Measurements from ENCODE around the gene PLA2G5.

The PLA2G5 gene

GRCh38 chr1:20061866-20062265 is 8.1 kb upstream of the PLA2G5 start:
- no peaks in the 10 kb centered on the region for H3K9me3 ChIP-seq (ENCODE audit: control insufficient read depth in 1 of 2, low read length in 2 of 2)
- no peaks in the 10 kb centered on the region for H3K36me3 ChIP-seq (ENCODE audit: control insufficient read depth in 1 of 2, insufficient read depth in 2 of 2, low read length in 2 of 2)
- H3K4me3 ChIP-seq (ENCODE audit: low read depth in 1 of 2, low read length in 2 of 2): no peak overlapping the region
- no peak overlapping the region for H3K27ac ChIP-seq (ENCODE audit: low read depth, low read length)
- no peaks in the 10 kb centered on the region for H3K4me1 ChIP-seq (ENCODE audit: control insufficient read depth in 1 of 2, insufficient read depth in 2 of 2, low read length in 2 of 2)
- peaks cover 0 to 2% of the 10 kb centered on the region in 2 donors for H3K27me3 ChIP-seq (ENCODE audit: control insufficient read depth in 1 of 2, insufficient read depth in 2 of 2, low read length in 2 of 2)
- H3K9ac ChIP-seq (ENCODE audit: low read depth in 1 of 2, low read length in 2 of 2): no peak overlapping the region

GRCh38 chr1:20063861-20064292 is 6.1 kb upstream of the PLA2G5 start:
- Histone ChIP-seq H3K36me3 (ENCODE audit: control insufficient read depth in 1 of 2, insufficient read depth in 2 of 2, low read length in 2 of 2) (no peaks in the 10 kb centered on the region), H3K4me1 (ENCODE audit: control insufficient read depth in 1 of 2, insufficient read depth in 2 of 2, low read length in 2 of 2) (no peaks in the 10 kb centered on the region), H3K27ac (ENCODE audit: low read depth, low read length) (no peak overlapping the region), H3K27me3 (ENCODE audit: control insufficient read depth in 1 of 2, insufficient read depth in 2 of 2, low read length in 2 of 2) (peaks cover 0 to 2% of the 10 kb centered on the region in 2 donors), H3K9me3 (ENCODE audit: control insufficient read depth in 1 of 2, low read length in 2 of 2) (no peaks in the 10 kb centered on the region), H3K4me3 (ENCODE audit: low read depth in 1 of 2, low read length in 2 of 2) (no peak overlapping the region), H3K9ac (ENCODE audit: low read depth in 1 of 2, low read length in 2 of 2) (no peak overlapping the region)

- no peak overlapping the region for H3K27ac ChIP-seq (ENCODE audit: low read depth, low read length)
- no peaks in the 10 kb centered on the region for H3K36me3 ChIP-seq (ENCODE audit: control insufficient read depth in 1 of 2, insufficient read depth in 2 of 2, low read length in 2 of 2)
- no peak overlapping the region for H3K4me3 ChIP-seq (ENCODE audit: low read depth in 1 of 2, low read length in 2 of 2)
- H3K9me3 ChIP-seq (ENCODE audit: control insufficient read depth in 1 of 2, low read length in 2 of 2): no peaks in the 10 kb centered on the region
- no peak overlapping the region for H3K9ac ChIP-seq (ENCODE audit: low read depth in 1 of 2, low read length in 2 of 2)
- H3K4me1 ChIP-seq (ENCODE audit: control insufficient read depth in 1 of 2, insufficient read depth in 2 of 2, low read length in 2 of 2): no peaks in the 10 kb centered on the region
- H3K27me3 ChIP-seq (ENCODE audit: control insufficient read depth in 1 of 2, insufficient read depth in 2 of 2, low read length in 2 of 2): peaks cover 0 to 6% of the 10 kb centered on the region in 2 donors
Observed at GRCh38 chr1:20068722-20069121, 1.3 kb upstream of the PLA2G5 start.

GRCh38 chr1:20070357-20070756 is 363 bp downstream of the PLA2G5 start:
- no peak overlapping the region for H3K9ac ChIP-seq (ENCODE audit: low read depth in 1 of 2, low read length in 2 of 2)

GRCh38 chr1:20071416-20071815 is 1.4 kb downstream of the PLA2G5 start:
- H3K9me3 ChIP-seq (ENCODE audit: control insufficient read depth in 1 of 2, low read length in 2 of 2): no peaks in the 10 kb centered on the region
- no peak overlapping the region for H3K4me3 ChIP-seq (ENCODE audit: low read depth in 1 of 2, low read length in 2 of 2)
- H3K4me1 ChIP-seq (ENCODE audit: control insufficient read depth in 1 of 2, insufficient read depth in 2 of 2, low read length in 2 of 2): no peaks in the 10 kb centered on the region
- H3K27ac ChIP-seq (ENCODE audit: low read depth, low read length): no peak overlapping the region
- peaks cover 0 to 7% of the 10 kb centered on the region in 2 donors for H3K27me3 ChIP-seq (ENCODE audit: control insufficient read depth in 1 of 2, insufficient read depth in 2 of 2, low read length in 2 of 2)
- H3K9ac ChIP-seq (ENCODE audit: low read depth in 1 of 2, low read length in 2 of 2): no peak overlapping the region
- H3K36me3 ChIP-seq (ENCODE audit: control insufficient read depth in 1 of 2, insufficient read depth in 2 of 2, low read length in 2 of 2): no peaks in the 10 kb centered on the region

More at GRCh38 chr1:20070357-20070756, 363 bp downstream of the PLA2G5 start:
- Histone ChIP-seq H3K4me1 (ENCODE audit: control insufficient read depth in 1 of 2, insufficient read depth in 2 of 2, low read length in 2 of 2) (no peaks in the 10 kb centered on the region), H3K4me3 (ENCODE audit: low read depth in 1 of 2, low read length in 2 of 2) (no peak overlapping the region), H3K9me3 (ENCODE audit: control insufficient read depth in 1 of 2, low read length in 2 of 2) (no peaks in the 10 kb centered on the region), H3K36me3 (ENCODE audit: control insufficient read depth in 1 of 2, insufficient read depth in 2 of 2, low read length in 2 of 2) (no peaks in the 10 kb centered on the region), H3K27ac (ENCODE audit: low read depth, low read length) (no peak overlapping the region), H3K27me3 (ENCODE audit: control insufficient read depth in 1 of 2, insufficient read depth in 2 of 2, low read length in 2 of 2) (peaks cover 0 to 6% of the 10 kb centered on the region in 2 donors)

- Histone ChIP-seq H3K9ac (ENCODE audit: low read depth in 1 of 2, low read length in 2 of 2) (no peak overlapping the region), H3K9me3 (ENCODE audit: control insufficient read depth in 1 of 2, low read length in 2 of 2) (no peaks in the 10 kb centered on the region), H3K4me3 (ENCODE audit: low read depth in 1 of 2, low read length in 2 of 2) (no peak overlapping the region), H3K36me3 (ENCODE audit: control insufficient read depth in 1 of 2, insufficient read depth in 2 of 2, low read length in 2 of 2) (no peaks in the 10 kb centered on the region), H3K27me3 (ENCODE audit: control insufficient read depth in 1 of 2, insufficient read depth in 2 of 2, low read length in 2 of 2) (peaks cover 0 to 7% of the 10 kb centered on the region in 2 donors), H3K27ac (ENCODE audit: low read depth, low read length) (no peak overlapping the region), H3K4me1 (ENCODE audit: control insufficient read depth in 1 of 2, insufficient read depth in 2 of 2, low read length in 2 of 2) (no peaks in the 10 kb centered on the region)
Observed at GRCh38 chr1:20072771-20073170, 2.8 kb downstream of the PLA2G5 start.

- no peak overlapping the region for H3K4me3 ChIP-seq (ENCODE audit: low read depth in 1 of 2, low read length in 2 of 2)
- peaks cover 0 to 7% of the 10 kb centered on the region in 2 donors for H3K27me3 ChIP-seq (ENCODE audit: control insufficient read depth in 1 of 2, insufficient read depth in 2 of 2, low read length in 2 of 2)
- H3K4me1 ChIP-seq (ENCODE audit: control insufficient read depth in 1 of 2, insufficient read depth in 2 of 2, low read length in 2 of 2): no peaks in the 10 kb centered on the region
- H3K9me3 ChIP-seq (ENCODE audit: control insufficient read depth in 1 of 2, low read length in 2 of 2): no peaks in the 10 kb centered on the region
- H3K36me3 ChIP-seq (ENCODE audit: control insufficient read depth in 1 of 2, insufficient read depth in 2 of 2, low read length in 2 of 2): no peaks in the 10 kb centered on the region
- no peak overlapping the region for H3K27ac ChIP-seq (ENCODE audit: low read depth, low read length)
- no peak overlapping the region for H3K9ac ChIP-seq (ENCODE audit: low read depth in 1 of 2, low read length in 2 of 2)
Observed at GRCh38 chr1:20073256-20073655, 3.3 kb downstream of the PLA2G5 start.

GRCh38 chr1:20074055-20074724 is 4.2 kb downstream of the PLA2G5 start:
- H3K27ac ChIP-seq (ENCODE audit: low read depth, low read length): no peak overlapping the region
- H3K4me3 ChIP-seq (ENCODE audit: low read depth in 1 of 2, low read length in 2 of 2): no peak overlapping the region
- H3K9me3 ChIP-seq (ENCODE audit: control insufficient read depth in 1 of 2, low read length in 2 of 2): no peaks in the 10 kb centered on the region
- H3K27me3 ChIP-seq (ENCODE audit: control insufficient read depth in 1 of 2, insufficient read depth in 2 of 2, low read length in 2 of 2): peaks cover 0 to 7% of the 10 kb centered on the region in 2 donors
- H3K36me3 ChIP-seq (ENCODE audit: control insufficient read depth in 1 of 2, insufficient read depth in 2 of 2, low read length in 2 of 2): no peaks in the 10 kb centered on the region
- no peak overlapping the region for H3K9ac ChIP-seq (ENCODE audit: low read depth in 1 of 2, low read length in 2 of 2)
- no peaks in the 10 kb centered on the region for H3K4me1 ChIP-seq (ENCODE audit: control insufficient read depth in 1 of 2, insufficient read depth in 2 of 2, low read length in 2 of 2)

- no peaks in the 10 kb centered on the region for H3K9me3 ChIP-seq (ENCODE audit: control insufficient read depth in 1 of 2, low read length in 2 of 2)
- H3K4me3 ChIP-seq (ENCODE audit: low read depth in 1 of 2, low read length in 2 of 2): no peak overlapping the region
- no peaks in the 10 kb centered on the region for H3K36me3 ChIP-seq (ENCODE audit: control insufficient read depth in 1 of 2, insufficient read depth in 2 of 2, low read length in 2 of 2)
- H3K9ac ChIP-seq (ENCODE audit: low read depth in 1 of 2, low read length in 2 of 2): no peak overlapping the region
- no peak overlapping the region for H3K27ac ChIP-seq (ENCODE audit: low read depth, low read length)
- peaks cover 1 to 7% of the 10 kb centered on the region in 2 donors for H3K27me3 ChIP-seq (ENCODE audit: control insufficient read depth in 1 of 2, insufficient read depth in 2 of 2, low read length in 2 of 2)
- H3K4me1 ChIP-seq (ENCODE audit: control insufficient read depth in 1 of 2, insufficient read depth in 2 of 2, low read length in 2 of 2): no peaks in the 10 kb centered on the region
Observed at GRCh38 chr1:20074725-20075171, 4.8 kb downstream of the PLA2G5 start.

- no peak overlapping the region for H3K27ac ChIP-seq (ENCODE audit: low read depth, low read length)
- no peak overlapping the region for H3K4me3 ChIP-seq (ENCODE audit: low read depth in 1 of 2, low read length in 2 of 2)
- peaks cover 4 to 7% of the 10 kb centered on the region in 2 donors for H3K27me3 ChIP-seq (ENCODE audit: control insufficient read depth in 1 of 2, insufficient read depth in 2 of 2, low read length in 2 of 2)
- H3K9ac ChIP-seq (ENCODE audit: low read depth in 1 of 2, low read length in 2 of 2): no peak overlapping the region
- no peaks in the 10 kb centered on the region for H3K4me1 ChIP-seq (ENCODE audit: control insufficient read depth in 1 of 2, insufficient read depth in 2 of 2, low read length in 2 of 2)
- no peaks in the 10 kb centered on the region for H3K36me3 ChIP-seq (ENCODE audit: control insufficient read depth in 1 of 2, insufficient read depth in 2 of 2, low read length in 2 of 2)
- no peaks in the 10 kb centered on the region for H3K9me3 ChIP-seq (ENCODE audit: control insufficient read depth in 1 of 2, low read length in 2 of 2)
Observed at GRCh38 chr1:20075345-20075744, 5.4 kb downstream of the PLA2G5 start.

Measured in duodenal mucosa (tissue), 2 donors.